Choroid plexus epithelial cell (primary cell): Measurements from ENCODE around the gene FXR2.
A peak's percentile ranks its signal among the peaks of the same experiment; 100 is the strongest.

Experiments
- DNase-seq: peaks from one replicate; pipeline ENCODE4 v3.0.0-alpha.2; 2010; ENCODE audit warnings: low read depth
- H3K4me3 ChIP-seq: 2 replicates; pipeline ENCODE4 v1.5.1; 2011; ENCODE audit warnings: low read depth, mild to moderate bottlenecking, control low read depth, low read length, moderate library complexity
- CTCF ChIP-seq: conservative IDR thresholded peaks from 2 replicates; pipeline ENCODE4 v1.5.1; 2011; ENCODE audit warnings: low read depth, mild to moderate bottlenecking, control low read depth, inconsistent platforms, low read length, moderate library complexity

The FXR2 gene

GRCh38 chr17:7575959-7576358 lies 38.7 kb downstream of the FXR2 start:
- no peak for DNase-seq
- no peak for TF ChIP-seq CTCF
- no peak overlapping the region for H3K4me3 ChIP-seq

GRCh38 chr17:7575481-7575883 lies 39.2 kb downstream of the FXR2 start:
- DNase-seq: no peak
- H3K4me3 ChIP-seq: peak overlapping the region; percentile 99
- no peak for TF ChIP-seq CTCF

- H3K4me3 ChIP-seq: peak overlapping the region; percentile 99
- TF ChIP-seq CTCF: no peak
- peak; percentile 39 for DNase-seq
These were observed 40.3 kb downstream of the FXR2 start for GRCh38 chr17:7574176-7574953.

GRCh38 chr17:7573324-7574080 lies 41.2 kb downstream of the FXR2 start:
- no peak for TF ChIP-seq CTCF
- peak; percentile 97 for DNase-seq
- peak overlapping the region; percentile 99 for H3K4me3 ChIP-seq

- peak; percentile 99 for DNase-seq
- H3K4me3 ChIP-seq: peak overlapping the region; percentile 99
These were observed 41.9 kb downstream of the FXR2 start for GRCh38 chr17:7572588-7573323.

GRCh38 chr17:7572338-7572587 lies 42.4 kb downstream of the FXR2 start:
- no peak for TF ChIP-seq CTCF
- peak overlapping the region; percentile 71 for H3K4me3 ChIP-seq
- DNase-seq: no peak

More at GRCh38 chr17:7572588-7573323, 41.9 kb downstream of the FXR2 start:
- TF ChIP-seq CTCF: peak; percentile 15
